Osteocyte (in vitro differentiated cells): Measurements from ENCODE around the gene SMC6. TPM values are rescaled to one million over a fixed set of nuclear protein-coding genes. Genes with fewer than 3 reads are reported as not detected.
A peak's percentile ranks its signal among the peaks of the same experiment; 100 is the strongest.

ENCODE experiments used
- DNase-seq: peaks from one replicate; pipeline ENCODE4 v3.0.0; 2021; ENCODE audit warnings: mixed read lengths; ENCODE audit not compliant: unreplicated experiment; ENCODE audit errors: extremely low spot score
- H3K27ac Mint-ChIP-seq: one replicate; pipeline ENCODE4 v1.8.0; 2021; ENCODE audit warnings: mild to moderate bottlenecking, mixed read lengths; ENCODE audit not compliant: unreplicated experiment
- H3K27me3 Mint-ChIP-seq: one replicate; pipeline ENCODE4 v1.8.0; 2021; ENCODE audit warnings: mixed read lengths; ENCODE audit not compliant: unreplicated experiment
- H3K36me3 Mint-ChIP-seq: one replicate; pipeline ENCODE4 v1.8.0; 2021; ENCODE audit warnings: mixed read lengths; ENCODE audit not compliant: unreplicated experiment
- H3K4me1 Mint-ChIP-seq: one replicate; pipeline ENCODE4 v1.8.0; 2021; ENCODE audit warnings: mixed read lengths; ENCODE audit not compliant: unreplicated experiment
- H3K4me3 Mint-ChIP-seq: one replicate; pipeline ENCODE4 v1.8.0; 2021; ENCODE audit warnings: mild to moderate bottlenecking, moderate library complexity, mixed read lengths; ENCODE audit not compliant: unreplicated experiment
- H3K9me3 Mint-ChIP-seq: one replicate; pipeline ENCODE4 v1.8.0; 2021; ENCODE audit warnings: mixed read lengths; ENCODE audit not compliant: unreplicated experiment
- total RNA-seq: library from RNA; stranded (reverse); gene quantifications from 2 replicates; pipeline ENCODE4 v1.2.1, GENCODE V29; 2021
- TF ChIP-seq, protein P1 (sequence below): fragments of 200-600 bp; sonication (generic); IDR thresholded peaks from 2 replicates; pipeline ENCODE4 v1.5.0; 2021; ENCODE audit warnings: antibody characterized with exemption, mild to moderate bottlenecking, moderate library complexity

The SMC6 gene
- total RNA-seq, 1 donor from 2014 or later, result 21.3 TPM

DNA sequence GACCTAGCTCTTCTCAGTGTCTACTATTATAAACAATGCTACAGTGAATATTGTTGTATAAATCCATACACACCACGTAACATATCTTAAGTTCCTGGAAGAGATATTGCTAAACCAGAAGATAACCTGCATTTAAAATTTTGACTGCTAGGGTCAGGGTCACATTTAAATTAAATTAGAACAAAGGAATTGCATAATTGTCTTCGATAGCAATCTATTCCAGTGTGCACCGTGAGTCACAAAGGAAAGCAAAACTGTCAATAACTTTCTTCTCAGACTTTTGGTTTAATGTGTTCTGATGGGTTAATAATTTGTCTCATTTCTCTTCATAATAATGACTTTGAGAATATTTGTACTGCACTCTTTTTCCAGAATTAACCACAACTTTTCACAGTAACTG lies 4.5 kb upstream of the SMC6 start:
- Mint-ChIP-seq H3K4me1 (peaks cover 27% of the 10 kb centered on the region), H3K27ac (no peak overlapping the region), H3K27me3 (no peaks in the 10 kb centered on the region), H3K9me3 (no peaks in the 10 kb centered on the region), H3K36me3 (no peaks in the 10 kb centered on the region), H3K4me3 (no peak overlapping the region)
- no peak for DNase-seq
- TF ChIP-seq, protein P1, sequence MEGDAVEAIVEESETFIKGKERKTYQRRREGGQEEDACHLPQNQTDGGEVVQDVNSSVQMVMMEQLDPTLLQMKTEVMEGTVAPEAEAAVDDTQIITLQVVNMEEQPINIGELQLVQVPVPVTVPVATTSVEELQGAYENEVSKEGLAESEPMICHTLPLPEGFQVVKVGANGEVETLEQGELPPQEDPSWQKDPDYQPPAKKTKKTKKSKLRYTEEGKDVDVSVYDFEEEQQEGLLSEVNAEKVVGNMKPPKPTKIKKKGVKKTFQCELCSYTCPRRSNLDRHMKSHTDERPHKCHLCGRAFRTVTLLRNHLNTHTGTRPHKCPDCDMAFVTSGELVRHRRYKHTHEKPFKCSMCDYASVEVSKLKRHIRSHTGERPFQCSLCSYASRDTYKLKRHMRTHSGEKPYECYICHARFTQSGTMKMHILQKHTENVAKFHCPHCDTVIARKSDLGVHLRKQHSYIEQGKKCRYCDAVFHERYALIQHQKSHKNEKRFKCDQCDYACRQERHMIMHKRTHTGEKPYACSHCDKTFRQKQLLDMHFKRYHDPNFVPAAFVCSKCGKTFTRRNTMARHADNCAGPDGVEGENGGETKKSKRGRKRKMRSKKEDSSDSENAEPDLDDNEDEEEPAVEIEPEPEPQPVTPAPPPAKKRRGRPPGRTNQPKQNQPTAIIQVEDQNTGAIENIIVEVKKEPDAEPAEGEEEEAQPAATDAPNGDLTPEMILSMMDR, result no peak

DNA sequence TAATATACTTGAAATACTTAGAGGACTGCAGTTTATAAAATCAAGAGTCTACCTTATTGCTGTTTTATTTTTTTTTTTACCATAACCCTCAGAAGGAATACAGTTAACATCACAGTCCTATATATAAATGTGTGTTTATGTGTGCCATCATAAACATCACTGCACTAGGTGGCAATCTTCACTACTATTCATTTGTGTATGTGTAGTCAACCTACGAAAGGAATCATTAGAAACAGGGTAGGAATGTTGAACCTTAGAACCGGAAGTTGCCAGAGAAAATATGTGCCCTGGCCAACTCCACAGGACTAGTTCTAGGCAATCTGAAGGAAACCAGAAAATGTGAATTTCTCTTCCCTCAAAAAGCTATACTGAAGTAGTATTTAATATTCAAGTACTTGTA lies 3.7 kb upstream of the SMC6 start:
- DNase-seq, result no peak
- no peaks in the 10 kb centered on the region for H3K9me3 Mint-ChIP-seq
- H3K4me3 Mint-ChIP-seq, result no peak overlapping the region
- H3K27me3 Mint-ChIP-seq, result no peaks in the 10 kb centered on the region
- TF ChIP-seq, protein P1, result peak; percentile 12
- peaks cover 31% of the 10 kb centered on the region for H3K4me1 Mint-ChIP-seq
- no peaks in the 10 kb centered on the region for H3K36me3 Mint-ChIP-seq
- peak overlapping the region; percentile 52 for H3K27ac Mint-ChIP-seq

- no peaks in the 10 kb centered on the region for H3K27me3 Mint-ChIP-seq
- DNase-seq, result no peak
- H3K36me3 Mint-ChIP-seq, result no peaks in the 10 kb centered on the region
- no peak overlapping the region for H3K4me3 Mint-ChIP-seq
- H3K4me1 Mint-ChIP-seq, result peaks cover 38% of the 10 kb centered on the region
- TF ChIP-seq, protein P1, result no peak
- no peak overlapping the region for H3K27ac Mint-ChIP-seq
- H3K9me3 Mint-ChIP-seq, result no peaks in the 10 kb centered on the region
Measured at GRCh38 chr2:17756668-17757067, 3.1 kb upstream of the SMC6 start.

DNA sequence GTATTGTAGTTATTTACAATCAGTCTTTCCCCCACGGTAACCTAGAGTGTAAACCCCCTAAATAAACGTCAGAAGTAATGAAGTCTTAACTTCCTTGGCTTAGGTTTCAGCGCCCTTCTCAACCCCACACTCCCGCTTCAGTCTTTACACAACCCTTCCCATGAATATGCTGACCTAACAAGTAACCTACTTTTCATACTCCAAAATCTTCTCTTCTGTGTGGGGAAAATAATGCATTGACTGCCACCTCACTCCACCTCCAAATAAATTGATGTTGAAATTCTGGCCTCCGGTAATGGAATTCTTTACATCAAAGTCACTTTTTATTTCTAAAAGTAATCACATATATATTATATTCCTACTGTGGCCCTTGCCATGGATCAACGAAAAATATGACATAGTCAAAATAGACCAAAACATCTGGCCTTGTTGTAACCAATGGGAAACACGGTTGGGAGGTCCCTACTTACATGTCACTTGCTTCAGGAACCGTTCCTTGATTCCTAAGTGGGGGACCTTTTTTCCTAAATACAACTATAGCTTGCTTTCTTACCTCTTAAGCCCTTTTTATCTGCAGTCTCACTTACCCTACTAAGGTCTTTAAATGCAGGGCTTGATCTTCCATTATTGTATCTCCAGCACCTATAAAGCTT lies 1.3 kb upstream of the SMC6 start:
- Mint-ChIP-seq H3K9me3 (no peaks in the 10 kb centered on the region), H3K4me3 (peak overlapping the region; percentile 95), H3K27me3 (no peaks in the 10 kb centered on the region), H3K27ac (peak overlapping the region; percentile 99), H3K4me1 (peaks cover 46% of the 10 kb centered on the region), H3K36me3 (no peaks in the 10 kb centered on the region)
- no peak for DNase-seq
- TF ChIP-seq, protein P1, result no peak

DNA sequence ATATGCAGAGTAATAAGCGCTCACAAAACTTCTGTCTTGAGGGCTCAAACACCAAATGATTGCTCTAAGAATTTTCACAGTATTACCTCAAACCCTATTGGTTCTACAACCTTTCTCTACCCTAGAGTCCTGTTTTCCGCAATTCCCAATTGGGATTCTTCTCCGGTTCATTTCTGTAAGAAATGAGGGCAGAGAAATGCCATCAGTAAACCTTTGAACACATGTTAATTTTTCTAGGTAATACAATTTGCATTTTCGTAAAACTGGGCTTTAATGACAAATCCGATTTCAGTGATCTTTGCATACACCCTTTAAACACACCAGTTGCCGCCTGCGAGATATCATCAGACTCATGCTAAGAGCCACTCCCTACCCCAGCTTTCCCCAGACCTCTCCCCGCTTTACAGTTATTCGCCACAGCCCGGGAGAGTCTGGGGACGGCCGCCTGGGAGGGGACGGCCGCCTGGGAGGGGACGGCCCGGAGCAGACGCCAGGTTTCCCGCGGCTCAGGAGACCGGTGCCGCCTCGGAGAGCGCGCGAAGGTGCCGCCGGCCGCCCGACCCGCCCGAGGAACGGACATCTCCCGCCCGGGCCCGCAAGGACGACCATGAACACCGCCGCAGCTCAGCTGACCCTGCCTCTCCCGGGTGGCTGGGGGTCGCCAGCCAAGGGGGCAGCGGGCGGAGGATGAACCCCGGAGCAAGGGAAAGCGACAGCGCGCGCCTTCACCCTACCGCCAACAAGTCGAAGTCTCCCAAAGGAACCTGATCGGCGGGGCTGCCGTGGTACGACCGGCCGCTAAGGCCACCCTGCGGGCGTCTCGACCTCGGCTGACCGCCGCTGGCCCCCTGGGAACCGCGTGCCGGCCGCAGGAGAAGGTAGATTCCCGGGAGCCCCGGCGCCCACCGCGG lies 463 bp downstream of the SMC6 start:
- Mint-ChIP-seq H3K36me3 (no peaks in the 10 kb centered on the region), H3K4me1 (peaks cover 45% of the 10 kb centered on the region), H3K9me3 (no peaks in the 10 kb centered on the region), H3K27ac (peak overlapping the region; percentile 99), H3K27me3 (no peaks in the 10 kb centered on the region), H3K4me3 (peak overlapping the region; percentile 95)
- peak; percentile 85 for DNase-seq
- TF ChIP-seq, protein P1, result no peak
